ENCODE results near the gene KRTAP4-2. TPM values are rescaled to one million over a fixed set of nuclear protein-coding genes. Genes with fewer than 3 reads are reported as not detected.

Gene KRTAP4-2
- total and polyA plus RNA-seq, 2 donors (not counting 3 experiments of a cell fraction or from before 2014, with no cell fraction given) = not detected

GRCh38 chr17:41171886-41172285, 6.1 kb downstream of the KRTAP4-2 start:
- H3K36me3 ChIP-seq (ENCODE audit: control insufficient read depth in 2 of 2, extremely low read depth in 1 of 2, insufficient read depth in 2 of 2, low read length in 2 of 2) = no peaks in the 10 kb centered on the region
- H2AFZ ChIP-seq (ENCODE audit: low read depth, low read length) = no peak overlapping the region
- H3K27me3 ChIP-seq (ENCODE audit: control insufficient read depth in 2 of 2, insufficient read depth in 2 of 2, low read length in 2 of 2) = no peaks in the 10 kb centered on the region
- H3K4me1 ChIP-seq (ENCODE audit: control insufficient read depth, extremely low read depth, insufficient read depth, low read length) = no peaks in the 10 kb centered on the region
- H3K79me2 ChIP-seq (ENCODE audit: control insufficient read depth, insufficient read depth, low read length) = no peaks in the 10 kb centered on the region
- H3K4me3 ChIP-seq (replicated peaks in 1 of 3; ENCODE audit: insufficient read depth in 1 of 3, low read depth in 1 of 3, low read length in 3 of 3) = no peak overlapping the region
- ChIA-PET POLR2A (no interaction called here), CTCF (no interaction called here)
- H3K9me1 ChIP-seq (replicated peaks; ENCODE audit: control insufficient read depth, extremely low read depth, insufficient read depth, low read length) = no peaks in the 10 kb centered on the region
- H3K27ac ChIP-seq (ENCODE audit: insufficient read depth, low read depth, low read length) = no peak overlapping the region
- no TSS peak for BruUV-seq (replicated peaks)
- no peak for TF ChIP-seq FOS (IDR thresholded peaks at IDR 0.05; ENCODE audit: borderline replicate concordance, insufficient read depth, low read length)
- no peak overlapping the region for H3K9ac ChIP-seq (replicated peaks; ENCODE audit: extremely low read depth, insufficient read depth, low read length)
- no peaks in the 10 kb centered on the region for H3K9me3 ChIP-seq (replicated peaks; ENCODE audit: control insufficient read depth, insufficient read depth, low read length)
- FAIRE-seq (no peak), DNase-seq (ENCODE audit: low read depth, low spot score) (no peak)
- intact Hi-C loops (cut with micrococcal nuclease) (no loop called here), dilution Hi-C loops (cut with MboI; ENCODE audit: extremely low pct_ligation_motif_present, low sequenced_read_pairs) (no loop called here)
- H3K4me2 ChIP-seq (ENCODE audit: insufficient read depth, low read length) = no peak overlapping the region
- H4K20me1 ChIP-seq (replicated peaks; ENCODE audit: control insufficient read depth, extremely low read depth, insufficient read depth, low read length) = no peaks in the 10 kb centered on the region

GRCh38 chr17:41168121-41168520, 9.9 kb downstream of the KRTAP4-2 start, which contains the start of gene KRTAP4-3:
Gene KRTAP4-3 (minus strand): TSS chr17:41168221. CDS start chr17:41168172, 49 bp downstream.
- H3K4me1 ChIP-seq (ENCODE audit: control insufficient read depth, extremely low read depth, insufficient read depth, low read length) = no peaks in the 10 kb centered on the region
- H3K36me3 ChIP-seq (ENCODE audit: control insufficient read depth in 2 of 2, extremely low read depth in 1 of 2, insufficient read depth in 2 of 2, low read length in 2 of 2) = no peaks in the 10 kb centered on the region
- H3K4me3 ChIP-seq (replicated peaks in 1 of 3; ENCODE audit: insufficient read depth in 1 of 3, low read depth in 1 of 3, low read length in 3 of 3) = no peak within 1 kb of the TSS
- dilution Hi-C loops (cut with MboI; ENCODE audit: extremely low pct_ligation_motif_present, low sequenced_read_pairs) (no loop called here), intact Hi-C loops (cut with micrococcal nuclease) (no loop called here)
- no peak within 1 kb of the TSS for H2AFZ ChIP-seq (ENCODE audit: low read depth, low read length)
- FAIRE-seq (no peak), DNase-seq (ENCODE audit: low read depth, low spot score) (no peak)
- ChIA-PET CTCF (no interaction called here), POLR2A (no interaction called here)
- no TSS peak for BruUV-seq (replicated peaks)
- H3K79me2 ChIP-seq (ENCODE audit: control insufficient read depth, insufficient read depth, low read length) = no peaks in the 10 kb centered on the region
- no peak within 1 kb of the TSS for H3K4me2 ChIP-seq (ENCODE audit: insufficient read depth, low read length)
- no peaks in the 10 kb centered on the region for H3K9me1 ChIP-seq (replicated peaks; ENCODE audit: control insufficient read depth, extremely low read depth, insufficient read depth, low read length)
- H4K20me1 ChIP-seq (replicated peaks; ENCODE audit: control insufficient read depth, extremely low read depth, insufficient read depth, low read length) = no peaks in the 10 kb centered on the region
- no peak for TF ChIP-seq EZH2 (IDR thresholded peaks at IDR 0.05; ENCODE audit: borderline replicate concordance, low read depth, low read length, severe bottlenecking)
- TF ChIP-seq MYC (IDR thresholded peaks at IDR 0.05; ENCODE audit: low read depth, low read length) = no peak
- no peak for TF ChIP-seq POLR2AphosphoS5 (IDR thresholded peaks at IDR 0.05; ENCODE audit: insufficient read depth, low read depth, low read length)
- TF ChIP-seq GATA2 (IDR thresholded peaks at IDR 0.05; ENCODE audit: insufficient read depth, insufficient read length, low read depth, low read length) = no peak
- TF ChIP-seq JUN (IDR thresholded peaks at IDR 0.05; ENCODE audit: borderline replicate concordance, insufficient read depth, insufficient read length, low read depth) = no peak
- no peak for TF ChIP-seq POLR2A (IDR thresholded peaks at IDR 0.05; ENCODE audit: low read depth, low read length)
- TF ChIP-seq, protein P1, sequence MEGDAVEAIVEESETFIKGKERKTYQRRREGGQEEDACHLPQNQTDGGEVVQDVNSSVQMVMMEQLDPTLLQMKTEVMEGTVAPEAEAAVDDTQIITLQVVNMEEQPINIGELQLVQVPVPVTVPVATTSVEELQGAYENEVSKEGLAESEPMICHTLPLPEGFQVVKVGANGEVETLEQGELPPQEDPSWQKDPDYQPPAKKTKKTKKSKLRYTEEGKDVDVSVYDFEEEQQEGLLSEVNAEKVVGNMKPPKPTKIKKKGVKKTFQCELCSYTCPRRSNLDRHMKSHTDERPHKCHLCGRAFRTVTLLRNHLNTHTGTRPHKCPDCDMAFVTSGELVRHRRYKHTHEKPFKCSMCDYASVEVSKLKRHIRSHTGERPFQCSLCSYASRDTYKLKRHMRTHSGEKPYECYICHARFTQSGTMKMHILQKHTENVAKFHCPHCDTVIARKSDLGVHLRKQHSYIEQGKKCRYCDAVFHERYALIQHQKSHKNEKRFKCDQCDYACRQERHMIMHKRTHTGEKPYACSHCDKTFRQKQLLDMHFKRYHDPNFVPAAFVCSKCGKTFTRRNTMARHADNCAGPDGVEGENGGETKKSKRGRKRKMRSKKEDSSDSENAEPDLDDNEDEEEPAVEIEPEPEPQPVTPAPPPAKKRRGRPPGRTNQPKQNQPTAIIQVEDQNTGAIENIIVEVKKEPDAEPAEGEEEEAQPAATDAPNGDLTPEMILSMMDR (IDR thresholded peaks at IDR 0.05; ENCODE audit: extremely low read depth in 1 of 2, insufficient read depth in 1 of 2, low read depth in 1 of 2, low read length in 2 of 2) = no peak
- no peak for TF ChIP-seq MAX (IDR thresholded peaks at IDR 0.05; ENCODE audit: insufficient read depth, insufficient read length)
- TF ChIP-seq FOS (IDR thresholded peaks at IDR 0.05; ENCODE audit: borderline replicate concordance, insufficient read depth, low read length) = no peak
- H3K27ac ChIP-seq (ENCODE audit: insufficient read depth, low read depth, low read length) = no peak within 1 kb of the TSS
- H3K9me3 ChIP-seq (replicated peaks; ENCODE audit: control insufficient read depth, insufficient read depth, low read length) = no peaks in the 10 kb centered on the region
- H3K27me3 ChIP-seq (ENCODE audit: control insufficient read depth in 2 of 2, insufficient read depth in 2 of 2, low read length in 2 of 2) = no peaks in the 10 kb centered on the region
- no peak within 1 kb of the TSS for H3K9ac ChIP-seq (replicated peaks; ENCODE audit: extremely low read depth, insufficient read depth, low read length)
